GM23338 (cell line): ENCODE data around the gene IL19. TPM values are rescaled to one million over a fixed set of nuclear protein-coding genes. Genes with fewer than 3 reads are reported as not detected.
"Not testable (repeated sequence)": the region's sequence is repeated elsewhere in the genome, so short reads cannot be mapped to it uniquely, and the experiment has no call there.

Experiments used
- ATAC-seq: fragments of 200-7000 bp; cut with Tn5 transposase; 3 replicates; pipeline ENCODE4 v1.9.1; 2020
- DNase-seq: peaks from one replicate; pipeline ENCODE4 v3.0.0-alpha.2; 2015; ENCODE audit warnings: low spot score
- H2AFZ ChIP-seq: fragments of 200-600 bp; sonication (generic); 2 replicates; pipeline ENCODE4 v1.8.0; 2016; ENCODE audit warnings: antibody characterized with exemption, mild to moderate bottlenecking, moderate library complexity
- H3F3A ChIP-seq: fragments of 200-600 bp; sonication (generic); replicated peaks from 2 replicates; pipeline ENCODE4 v1.8.0; 2017; ENCODE audit warnings: antibody characterized with exemption, mixed run types, low read depth
- H3K27ac ChIP-seq: fragments of 200-600 bp; sonication (generic); 2 replicates; pipeline ENCODE4 v1.6.1; 2016; ENCODE audit warnings: low read depth
- H3K27me3 ChIP-seq: fragments of 200-600 bp; sonication (generic); 2 replicates; pipeline ENCODE4 v1.8.0; 2016; ENCODE audit warnings: mild to moderate bottlenecking, mixed run types, moderate library complexity; ENCODE audit not compliant: insufficient read depth
- H3K36me3 ChIP-seq: fragments of 200-600 bp; sonication (generic); 2 replicates; pipeline ENCODE4 v1.8.0; 2016; ENCODE audit warnings: mild to moderate bottlenecking; ENCODE audit not compliant: insufficient read depth
- H3K4me1 ChIP-seq: fragments of 200-600 bp; sonication (generic); 2 replicates; pipeline ENCODE4 v1.8.0; 2016; ENCODE audit warnings: mild to moderate bottlenecking, moderate library complexity; ENCODE audit not compliant: insufficient read depth
- H3K4me2 ChIP-seq: fragments of 200-600 bp; sonication (generic); 2 replicates; pipeline ENCODE4 v1.7.1; 2017; ENCODE audit warnings: mixed run types
- H3K4me3 ChIP-seq: fragments of 200-600 bp; sonication (generic); 2 replicates; pipeline ENCODE4 v1.6.1; 2016; ENCODE audit warnings: mixed run types
- H3K79me2 ChIP-seq: fragments of 200-600 bp; sonication (generic); replicated peaks from 2 replicates; pipeline ENCODE4 v1.8.0; 2017; ENCODE audit warnings: mild to moderate bottlenecking; ENCODE audit not compliant: insufficient read depth
- H3K9me2 ChIP-seq: fragments of 200-600 bp; sonication (generic); 2 replicates; pipeline ENCODE4 v1.8.0; 2017; ENCODE audit not compliant: insufficient read depth
- H4K20me1 ChIP-seq: fragments of 200-600 bp; sonication (generic); replicated peaks from 2 replicates; pipeline ENCODE4 v1.8.0; 2017; ENCODE audit warnings: mild to moderate bottlenecking; ENCODE audit not compliant: insufficient read depth
- H3K27ac Mint-ChIP-seq: 2 replicates; pipeline ENCODE4 v1.8.0; 2020; ENCODE audit warnings: inconsistent platforms, mild to moderate bottlenecking, moderate library complexity, mixed read lengths
- H3K27me3 Mint-ChIP-seq: 3 replicates; pipeline ENCODE4 v1.8.0; 2022; ENCODE audit warnings: low read depth, mild to moderate bottlenecking, moderate library complexity, mixed read lengths, inconsistent platforms; ENCODE audit not compliant: insufficient read depth, poor library complexity
- H3K36me3 Mint-ChIP-seq: 3 replicates; pipeline ENCODE4 v1.8.0; 2021; ENCODE audit warnings: low read depth, mild to moderate bottlenecking, inconsistent platforms, moderate library complexity, mixed read lengths
- H3K4me1 Mint-ChIP-seq: 3 replicates; pipeline ENCODE4 v1.8.0; 2020; ENCODE audit warnings: mild to moderate bottlenecking, inconsistent platforms, mixed read lengths
- H3K4me3 Mint-ChIP-seq: 3 replicates; pipeline ENCODE4 v1.8.0; 2021; ENCODE audit warnings: moderate library complexity, mild to moderate bottlenecking, inconsistent platforms, mixed read lengths
- H3K9me3 Mint-ChIP-seq: 3 replicates; pipeline ENCODE4 v1.8.0; 2020; ENCODE audit warnings: moderate library complexity, mild to moderate bottlenecking, inconsistent platforms, mixed read lengths
- CTCF ChIP-seq, 2 experiments: fragments of 200-600 bp in 1 of 2; sonication (generic) in 1 of 2; conservative IDR thresholded peaks; 2 replicates each; pipeline versions ENCODE4 v1.5.1 to v1.6.1; 2016 to 2017; ENCODE audit warnings: antibody characterized with exemption in 2 of 2, low read depth in 2 of 2, mild to moderate bottlenecking in 2 of 2, moderate library complexity in 1 of 2
- ETS1 ChIP-seq: IDR thresholded peaks from 2 replicates; pipeline ENCODE4 v1.6.1; 2016; ENCODE audit warnings: antibody characterized with exemption
- EZH2 ChIP-seq: fragments of 200-600 bp; sonication (generic); IDR thresholded peaks from one replicate; pipeline ENCODE4 v1.8.0; 2017; ENCODE audit warnings: antibody characterized with exemption, mild to moderate bottlenecking, low read depth; ENCODE audit not compliant: unreplicated experiment
- EZH2phosphoT487 ChIP-seq: fragments of 200-600 bp; sonication (generic); IDR thresholded peaks from one replicate; pipeline ENCODE4 v1.8.1; 2018; ENCODE audit warnings: antibody characterized with exemption; ENCODE audit not compliant: unreplicated experiment
- JUNB ChIP-seq: IDR thresholded peaks from one replicate; pipeline ENCODE4 v1.6.1; 2016; ENCODE audit warnings: antibody characterized with exemption; ENCODE audit not compliant: unreplicated experiment
- NANOG ChIP-seq: IDR thresholded peaks from 2 replicates; pipeline ENCODE4 v1.6.1; 2016; ENCODE audit warnings: antibody characterized with exemption, borderline replicate concordance
- POLR2AphosphoS5 ChIP-seq: IDR thresholded peaks from 2 replicates; pipeline ENCODE4 v1.6.1; 2016; ENCODE audit warnings: antibody characterized with exemption, low read depth
- REST ChIP-seq: IDR thresholded peaks from one replicate; pipeline ENCODE4 v1.6.1; 2018; ENCODE audit warnings: antibody characterized with exemption; ENCODE audit not compliant: unreplicated experiment
- STAT1 ChIP-seq: IDR thresholded peaks from one replicate; pipeline ENCODE4 v1.6.1; 2016; ENCODE audit warnings: antibody characterized with exemption; ENCODE audit not compliant: unreplicated experiment
- ZNF331 ChIP-seq: fragments of 250-450 bp; sonication (Bioruptor Pico); IDR thresholded peaks from 2 replicates; pipeline ENCODE4 v1.5.0; 2020; ENCODE audit warnings: low read depth, mild to moderate bottlenecking, moderate library complexity
- ZNF462 ChIP-seq: fragments of 250-450 bp; sonication (Bioruptor Pico); IDR thresholded peaks from 2 replicates; pipeline ENCODE4 v1.5.0; 2020; ENCODE audit warnings: mild to moderate bottlenecking, moderate library complexity
- polyA plus RNA-seq: library from polyadenylated mRNA; unstranded; fragments of >200 nt; fragmentation: Nextera tagmentation; extraction: Ambion mirVana; gene quantifications from 2 replicates; pipeline ENCODE4 v1.2.1, GENCODE V29; 2016
- total RNA-seq: library from RNA; depleted of rRNA; stranded (reverse); fragments of >200 nt; shearing (Covaris generic); gene quantifications from 2 replicates; pipeline ENCODE4 v1.2.3, GENCODE V29; 2014

The IL19 gene
- total and polyA plus RNA-seq, 2 experiments from 2014 or later = not detected

GRCh38 chr1:206778031-206778430 is 7.5 kb downstream of the IL19 start:
- no peaks in the 10 kb centered on the region for H3K36me3 ChIP-seq
- no peaks in the 10 kb centered on the region for H3K36me3 Mint-ChIP-seq
- no peaks in the 10 kb centered on the region for H3K79me2 ChIP-seq
- no peak overlapping the region for H3K4me3 ChIP-seq
- H3F3A ChIP-seq = no peaks in the 10 kb centered on the region
- H3K27me3 Mint-ChIP-seq = peaks cover 4% of the 10 kb centered on the region
- no peak overlapping the region for H3K27ac ChIP-seq
- DNase-seq (no peak), ATAC-seq (no peak)
- no peak overlapping the region for H3K27ac Mint-ChIP-seq
- no peak overlapping the region for H3K4me2 ChIP-seq
- no peaks in the 10 kb centered on the region for H3K4me1 ChIP-seq
- no peak overlapping the region for H2AFZ ChIP-seq
- peaks cover 4% of the 10 kb centered on the region; the same call in 1 of the 3 replicates for H3K4me1 Mint-ChIP-seq
- H3K9me2 ChIP-seq = no peaks in the 10 kb centered on the region
- H3K9me3 Mint-ChIP-seq = no peaks in the 10 kb centered on the region
- H3K27me3 ChIP-seq = no peaks in the 10 kb centered on the region
- H4K20me1 ChIP-seq = no peaks in the 10 kb centered on the region
- TF ChIP-seq POLR2AphosphoS5 (no peak), JUNB (no peak), CTCF (conservative IDR thresholded peaks at IDR 0.05; ENCODE audit: low read depth in 2 of 2) (no peak), REST (no peak), EZH2phosphoT487 (no peak), ETS1 (no peak), ZNF462 (CRISPR knock-in tag) (no peak), EZH2 (no peak), STAT1 (no peak), ZNF331 (CRISPR knock-in tag) (no peak), NANOG (no peak)
- no peak overlapping the region for H3K4me3 Mint-ChIP-seq

GRCh38 chr1:206778911-206779310 is 8.3 kb downstream of the IL19 start:
- H3K27ac Mint-ChIP-seq, H3K9me2 ChIP-seq, H3F3A ChIP-seq, H3K27ac ChIP-seq, H3K4me1 ChIP-seq, H3K4me1 Mint-ChIP-seq, DNase-seq, H3K36me3 ChIP-seq, H2AFZ ChIP-seq, H3K27me3 Mint-ChIP-seq, H3K27me3 ChIP-seq, H4K20me1 ChIP-seq, H3K4me2 ChIP-seq, H3K9me3 Mint-ChIP-seq, H3K4me3 Mint-ChIP-seq, ATAC-seq, H3K36me3 Mint-ChIP-seq, H3K79me2 ChIP-seq, H3K4me3 ChIP-seq: not testable (repeated sequence)
